B cell (primary cell): Measurements from ENCODE around the gene FBXL20. TPM values are rescaled to one million over a fixed set of nuclear protein-coding genes. Genes with fewer than 3 reads are reported as not detected.

ENCODE experiments used
- ATAC-seq: fragments of 200-7000 bp; cut with Tn5 transposase; one replicate; pipeline ENCODE4 v1.10.0; 2021; ENCODE audit warnings: low read depth, mild to moderate bottlenecking, moderate number of reproducible peaks, moderate library complexity
- CTCF ChIA-PET: fragments of 350-600 bp; sonication (Branson Sonifier 250); formaldehyde crosslinking; loops from one replicate; lab custom pipeline; 2021; ENCODE audit warnings: antibody characterized with exemption, inconsistent platforms; lab: Charles Lee
- POLR2A ChIA-PET: fragments of 350-600 bp; sonication (Branson Sonifier 250); formaldehyde crosslinking; loops from one replicate; lab custom pipeline; 2021; ENCODE audit warnings: antibody characterized with exemption; lab: Charles Lee
- DNase-seq: peaks from one replicate; pipeline ENCODE4 v3.0.0; 2013
- H2AFZ ChIP-seq: 2 replicates; pipeline ENCODE4 v1.6.1; 2012; ENCODE audit warnings: mild to moderate bottlenecking, low read depth, low read length; ENCODE audit not compliant: insufficient read depth, poor library complexity, severe bottlenecking
- H3K27ac ChIP-seq, 2 donors: 1 replicate in 1 of 2; 2 replicates in 1 of 2; pipeline ENCODE4 v1.5.1; 2012 to 2013; ENCODE audit warnings: low read length in 2 of 2, mild to moderate bottlenecking in 2 of 2, moderate library complexity in 1 of 2
- H3K27me3 ChIP-seq, 4 experiments: fragments of 200-600 bp in 1 of 4; sonication (generic) in 1 of 4; replicated peaks in 1 of 4; 1 replicate in 2 of 4; 2 replicates in 2 of 4; pipeline versions ENCODE4 v1.6.1 to v1.7.0; 2013 to 2016; ENCODE audit warnings: low read length in 3 of 4, mild to moderate bottlenecking in 2 of 4, mixed read lengths in 1 of 4, moderate library complexity in 1 of 4; ENCODE audit not compliant: insufficient read depth in 4 of 4, control insufficient read depth in 3 of 4; ENCODE audit errors: control extremely low read depth in 1 of 4
- H3K36me3 ChIP-seq, 2 experiments: replicated peaks in 1 of 2; 1 replicate in 1 of 2; 2 replicates in 1 of 2; pipeline versions ENCODE4 v1.6.1 to v1.7.1; 2013; ENCODE audit warnings: low read length in 1 of 2; ENCODE audit not compliant: insufficient read depth in 2 of 2, control insufficient read depth in 1 of 2; ENCODE audit errors: control extremely low read depth in 1 of 2, extremely low read depth in 1 of 2
- H3K4me1 ChIP-seq, 2 donors: fragments of 200-600 bp in 1 of 2; sonication (generic) in 1 of 2; 1 replicate in 1 of 2; 2 replicates in 1 of 2; pipeline versions ENCODE4 v1.5.1 to v1.6.1; 2013 to 2017; ENCODE audit warnings: low read length in 2 of 2; ENCODE audit not compliant: control insufficient read depth in 2 of 2, insufficient read depth in 2 of 2
- H3K4me2 ChIP-seq: replicated peaks from 2 replicates; pipeline ENCODE3; 2012; ENCODE audit warnings: mild to moderate bottlenecking, low read depth, low read length; ENCODE audit not compliant: poor library complexity, severe bottlenecking
- H3K4me3 ChIP-seq, 5 experiments: fragments of 200-600 bp in 1 of 5; sonication (generic) in 1 of 5; 1 replicate in 3 of 5; 2 replicates in 2 of 5; pipeline versions ENCODE4 v1.5.1 to v1.7.0; 2011 to 2016; ENCODE audit warnings: low read length in 4 of 5, mild to moderate bottlenecking in 4 of 5, low read depth in 2 of 5, control low read depth in 1 of 5, moderate library complexity in 1 of 5; ENCODE audit not compliant: insufficient read depth in 1 of 5; ENCODE audit errors: control extremely low read depth in 1 of 5, extremely low read depth in 1 of 5
- H3K79me2 ChIP-seq: fragments of 200-600 bp; sonication (generic); one replicate; pipeline ENCODE4 v1.6.0; 2016; ENCODE audit warnings: low read length; ENCODE audit not compliant: control insufficient read depth, insufficient read depth
- H3K9ac ChIP-seq: fragments of 200-600 bp; sonication (generic); 2 replicates; pipeline ENCODE4 v1.6.1; 2017; ENCODE audit warnings: mild to moderate bottlenecking, low read length, moderate library complexity
- H3K9me3 ChIP-seq, 3 donors: one replicate each; pipeline versions ENCODE4 v1.6.1 to v1.7.1; 2013; ENCODE audit warnings: low read length in 2 of 3; ENCODE audit not compliant: control insufficient read depth in 2 of 3, insufficient read depth in 1 of 3; ENCODE audit errors: control extremely low read depth in 1 of 3
- H4K20me1 ChIP-seq: 2 replicates; pipeline ENCODE4 v1.6.0; 2012; ENCODE audit warnings: mild to moderate bottlenecking, low read length; ENCODE audit not compliant: insufficient read depth, control insufficient read depth, poor library complexity, severe bottlenecking
- H3K27ac Mint-ChIP-seq: one replicate; pipeline ENCODE4 v1.8.0; 2021; ENCODE audit warnings: mixed read lengths
- H3K27me3 Mint-ChIP-seq: one replicate; pipeline ENCODE4 v1.8.0; 2021; ENCODE audit warnings: mixed read lengths
- H3K4me1 Mint-ChIP-seq: one replicate; pipeline ENCODE4 v1.8.0; 2021; ENCODE audit warnings: mixed read lengths
- H3K4me3 Mint-ChIP-seq: one replicate; pipeline ENCODE4 v1.8.0; 2021; ENCODE audit warnings: mixed read lengths
- H3K9me3 Mint-ChIP-seq: one replicate; pipeline ENCODE4 v1.8.0; 2022; ENCODE audit warnings: mixed read lengths; ENCODE audit not compliant: insufficient read depth
- CTCF ChIP-seq: fragments of 200-600 bp; IDR thresholded peaks from one replicate; pipeline ENCODE4 v1.8.0; 2022; ENCODE audit warnings: antibody characterized with exemption, mild to moderate bottlenecking
- EZH2 ChIP-seq: IDR thresholded peaks from 2 replicates; pipeline ENCODE4 v1.6.1; 2012; ENCODE audit warnings: borderline replicate concordance, low read depth, mild to moderate bottlenecking, moderate library complexity, low read length; ENCODE audit not compliant: insufficient read depth, poor library complexity, severe bottlenecking
- WGBS: methylation state at CpG from one replicate; pipeline ENCODE4 v1.1.5; 2013; ENCODE audit warnings: missing lambda C conversion rate; ENCODE audit not compliant: insufficient coverage; 5-methylcytosine and 5-hydroxymethylcytosine counted together
- intact Hi-C: fragments of 100-400 bp; cut with micrococcal nuclease; formaldehyde crosslinking; loops from one replicate; pipeline ENCODE4 v1.10.0; 2022
- polyA plus RNA-seq: library from polyadenylated mRNA; depleted of rRNA; stranded (reverse); fragments of >200 nt; gene quantifications from 2 replicates; pipeline ENCODE4 v1.2.3, GENCODE V29; 2012
- total RNA-seq, 2 donors: library from RNA; stranded (reverse); fragments of 120-200 nt in 1 of 2; gene quantifications; 1 replicate in 1 of 2; 2 replicates in 1 of 2; pipeline versions ENCODE4 v1.2.3 to v1.2.4, GENCODE V29; 2013 to 2022

FBXL20 gene
- total and polyA plus RNA-seq, 2 donors (not counting 1 experiment from before 2014, with no cell fraction given): 6.1 to 36.2 TPM

DNA sequence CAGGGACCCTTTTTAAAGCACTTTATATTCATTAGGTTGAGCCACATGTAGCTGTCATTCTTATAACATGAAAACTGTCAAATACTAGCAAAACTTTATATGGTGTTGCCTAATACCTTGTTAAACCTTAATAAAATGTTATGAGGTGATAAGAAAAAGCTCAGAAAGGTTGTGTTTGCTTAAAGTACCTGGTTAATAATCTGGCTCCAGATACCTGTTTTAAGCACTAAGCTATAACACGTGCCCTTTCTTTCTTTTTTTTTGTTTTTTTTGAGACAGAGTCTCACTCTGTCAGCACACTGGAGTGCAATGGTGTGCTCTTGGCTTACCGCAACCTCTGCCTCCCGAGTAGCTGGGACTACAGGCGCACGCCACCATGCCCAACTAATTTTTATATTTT lies 116.7 kb downstream of the FBXL20 start:
- no peaks in the 10 kb centered on the region for H3K4me1 Mint-ChIP-seq
- H3K4me3 Mint-ChIP-seq: no peak overlapping the region
- Histone ChIP-seq H3K27ac (no peak overlapping the region), H2AFZ (no peak overlapping the region), H3K27me3 (no peaks in the 10 kb centered on the region), H4K20me1 (no peaks in the 10 kb centered on the region), H3K9me3 (no peaks in the 10 kb centered on the region), H3K4me3 (no peak overlapping the region), H3K36me3 (peaks cover 1 to 7% of the 10 kb centered on the region in 2 experiments), H3K4me2 (no peak overlapping the region), H3K4me1 (no peaks in the 10 kb centered on the region), H3K79me2 (no peaks in the 10 kb centered on the region), H3K9ac (no peak overlapping the region)
- no peaks in the 10 kb centered on the region for H3K9me3 Mint-ChIP-seq
- WGBS: 97% methylated on average over 5 of the region's 5 CpGs
- ChIA-PET CTCF (no interaction called here), POLR2A (no interaction called here)
- intact Hi-C loops: no loop called here
- TF ChIP-seq CTCF (no peak), EZH2 (no peak)
- ATAC-seq (no peak), DNase-seq (no peak)
- H3K27me3 Mint-ChIP-seq: no peaks in the 10 kb centered on the region
- no peak overlapping the region for H3K27ac Mint-ChIP-seq

- H3K9ac ChIP-seq: no peak overlapping the region
- H3K79me2 ChIP-seq: no peaks in the 10 kb centered on the region
- H3K9me3 ChIP-seq: no peaks in the 10 kb centered on the region
- no peaks in the 10 kb centered on the region for H4K20me1 ChIP-seq
- H3K4me1 Mint-ChIP-seq: no peaks in the 10 kb centered on the region
- POLR2A ChIA-PET: no interaction called here
- no peaks in the 10 kb centered on the region for H3K27me3 ChIP-seq
- no CpG with 5 or more reads among the region's 1 CpG for WGBS
- H3K4me3 ChIP-seq: no peak overlapping the region
- intact Hi-C loops: no loop called here
- ATAC-seq: no peak
- H2AFZ ChIP-seq: no peak overlapping the region
- H3K4me3 Mint-ChIP-seq: no peak overlapping the region
- no peaks in the 10 kb centered on the region for H3K9me3 Mint-ChIP-seq
- no peak for DNase-seq
- CTCF ChIA-PET: no interaction called here
- H3K27ac ChIP-seq: no peak overlapping the region
- TF ChIP-seq CTCF (no peak), EZH2 (no peak)
- H3K27me3 Mint-ChIP-seq: no peaks in the 10 kb centered on the region
- H3K4me2 ChIP-seq: no peak overlapping the region
- peaks cover 1 to 7% of the 10 kb centered on the region in 2 experiments for H3K36me3 ChIP-seq
- no peaks in the 10 kb centered on the region for H3K4me1 ChIP-seq
- no peak overlapping the region for H3K27ac Mint-ChIP-seq
These were observed 117.5 kb downstream of the FBXL20 start for GRCh38 chr17:39283896-39284295.
